Neural progenitor cell (in vitro differentiated cells): ENCODE results near the gene CASQ1.

Source experiments
- EZH2phosphoT487 ChIP-seq: fragments of 200-600 bp; sonication (generic); IDR thresholded peaks from 2 replicates; pipeline ENCODE4 v1.6.1; 2017; ENCODE audit warnings: antibody characterized with exemption
- TF ChIP-seq, protein P1 (sequence below): fragments of 200-600 bp; sonication (generic); IDR thresholded peaks from 2 replicates; pipeline ENCODE4 v1.5.1; 2017; ENCODE audit warnings: antibody characterized with exemption, mild to moderate bottlenecking

DNA sequence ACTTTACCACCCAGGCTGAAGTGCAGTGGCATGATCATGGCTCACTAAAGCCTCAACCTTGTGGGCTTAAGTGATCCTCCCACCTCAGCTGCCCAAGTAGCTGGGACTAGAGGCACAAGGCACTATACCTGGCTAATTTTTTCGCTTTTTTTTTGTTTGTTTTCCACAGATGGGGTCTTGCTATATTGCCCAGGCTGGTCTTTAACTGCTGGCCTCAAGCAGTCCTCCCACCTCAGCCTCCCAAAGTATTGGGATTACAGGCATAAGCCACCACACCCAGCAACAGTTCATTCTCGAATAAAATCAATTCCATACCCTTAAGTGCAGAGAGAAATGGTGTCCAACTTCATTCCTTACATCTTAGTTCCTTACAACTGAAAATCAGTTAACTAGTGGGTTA lies 47.2 kb downstream of the CASQ1 start:
- TF ChIP-seq, protein P1, sequence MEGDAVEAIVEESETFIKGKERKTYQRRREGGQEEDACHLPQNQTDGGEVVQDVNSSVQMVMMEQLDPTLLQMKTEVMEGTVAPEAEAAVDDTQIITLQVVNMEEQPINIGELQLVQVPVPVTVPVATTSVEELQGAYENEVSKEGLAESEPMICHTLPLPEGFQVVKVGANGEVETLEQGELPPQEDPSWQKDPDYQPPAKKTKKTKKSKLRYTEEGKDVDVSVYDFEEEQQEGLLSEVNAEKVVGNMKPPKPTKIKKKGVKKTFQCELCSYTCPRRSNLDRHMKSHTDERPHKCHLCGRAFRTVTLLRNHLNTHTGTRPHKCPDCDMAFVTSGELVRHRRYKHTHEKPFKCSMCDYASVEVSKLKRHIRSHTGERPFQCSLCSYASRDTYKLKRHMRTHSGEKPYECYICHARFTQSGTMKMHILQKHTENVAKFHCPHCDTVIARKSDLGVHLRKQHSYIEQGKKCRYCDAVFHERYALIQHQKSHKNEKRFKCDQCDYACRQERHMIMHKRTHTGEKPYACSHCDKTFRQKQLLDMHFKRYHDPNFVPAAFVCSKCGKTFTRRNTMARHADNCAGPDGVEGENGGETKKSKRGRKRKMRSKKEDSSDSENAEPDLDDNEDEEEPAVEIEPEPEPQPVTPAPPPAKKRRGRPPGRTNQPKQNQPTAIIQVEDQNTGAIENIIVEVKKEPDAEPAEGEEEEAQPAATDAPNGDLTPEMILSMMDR: no peak
- TF ChIP-seq EZH2phosphoT487: no peak
